ENCODE data around the gene ABHD12B.
A peak's percentile ranks its signal among the peaks of the same experiment; 100 is the strongest.

The ABHD12B gene, protein sequence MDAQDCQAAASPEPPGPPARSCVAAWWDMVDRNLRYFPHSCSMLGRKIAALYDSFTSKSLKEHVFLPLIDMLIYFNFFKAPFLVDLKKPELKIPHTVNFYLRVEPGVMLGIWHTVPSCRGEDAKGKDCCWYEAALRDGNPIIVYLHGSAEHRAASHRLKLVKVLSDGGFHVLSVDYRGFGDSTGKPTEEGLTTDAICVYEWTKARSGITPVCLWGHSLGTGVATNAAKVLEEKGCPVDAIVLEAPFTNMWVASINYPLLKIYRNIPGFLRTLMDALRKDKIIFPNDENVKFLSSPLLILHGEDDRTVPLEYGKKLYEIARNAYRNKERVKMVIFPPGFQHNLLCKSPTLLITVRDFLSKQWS

DNA sequence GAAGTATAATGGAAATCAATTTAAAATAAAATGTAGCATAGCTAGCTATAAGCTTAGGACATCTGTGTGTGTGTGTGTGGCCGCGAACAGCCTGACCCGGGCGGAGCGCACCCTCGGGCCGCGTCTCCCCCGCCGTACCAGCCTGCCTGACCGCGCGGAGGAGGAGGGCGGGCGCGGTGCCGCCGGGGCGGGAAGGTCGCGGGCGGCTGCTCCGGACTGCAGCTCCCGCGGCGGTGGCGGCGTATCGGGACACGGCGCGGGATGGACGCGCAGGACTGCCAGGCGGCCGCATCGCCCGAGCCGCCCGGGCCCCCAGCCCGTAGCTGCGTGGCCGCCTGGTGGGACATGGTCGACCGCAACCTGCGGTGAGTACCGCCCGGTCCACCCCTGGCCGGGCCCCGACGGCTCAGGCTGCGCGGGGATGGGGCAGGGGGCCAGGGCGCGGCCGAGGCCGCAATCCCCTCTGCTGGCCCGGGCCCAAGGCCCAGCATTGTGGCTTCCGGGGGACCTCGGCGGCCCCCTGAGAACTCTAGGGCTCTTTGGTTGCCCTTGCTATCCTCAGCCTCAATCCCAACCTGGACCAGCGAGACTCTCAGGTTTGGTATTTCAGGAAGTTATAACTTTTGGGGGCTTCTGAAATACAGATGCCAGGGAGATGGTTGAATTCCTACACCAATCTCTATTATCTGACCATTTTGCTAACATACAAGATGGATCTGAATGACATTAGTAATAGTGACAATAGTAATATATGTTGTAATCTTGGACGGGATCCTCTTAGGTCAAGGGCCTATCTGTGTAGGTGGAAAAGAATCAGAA is at the start of gene ABHD12B:
Gene ABHD12B, plus strand, starts transcription at position 140 of the 819 bp plus-strand sequence. Its CDS starts 122 bp downstream, at position 262.
- DNase-seq (ENCODE audit: low read depth in 2 of 2) = no peak

DNA sequence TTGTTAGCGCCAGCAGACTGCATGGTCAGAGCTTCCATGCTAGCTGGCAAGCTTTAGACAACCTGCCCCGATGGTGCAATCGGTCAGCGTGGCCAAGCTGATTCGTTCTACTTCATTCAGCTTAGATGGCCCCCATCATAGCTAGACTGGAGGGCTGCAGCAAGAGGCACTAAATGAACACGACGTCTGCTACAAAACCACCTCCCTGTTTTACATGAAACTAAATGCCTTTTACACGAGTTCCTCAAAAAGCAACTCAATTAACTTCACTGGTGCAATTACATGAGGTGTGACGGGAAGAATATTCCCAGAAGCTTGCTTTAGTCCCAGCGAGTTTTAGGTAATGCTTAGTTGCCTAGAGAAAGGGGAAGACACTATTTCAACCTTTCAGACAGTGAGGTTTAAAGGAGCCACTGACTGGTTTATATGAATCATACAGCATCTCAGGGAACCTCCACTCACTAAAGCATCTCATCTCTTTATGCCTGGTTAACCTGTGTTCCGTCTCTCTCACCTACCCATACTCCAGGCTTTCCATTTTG is 49.3 kb upstream of the ABHD12B start:
- no peak for DNase-seq (ENCODE audit: low read depth in 2 of 2)

DNA sequence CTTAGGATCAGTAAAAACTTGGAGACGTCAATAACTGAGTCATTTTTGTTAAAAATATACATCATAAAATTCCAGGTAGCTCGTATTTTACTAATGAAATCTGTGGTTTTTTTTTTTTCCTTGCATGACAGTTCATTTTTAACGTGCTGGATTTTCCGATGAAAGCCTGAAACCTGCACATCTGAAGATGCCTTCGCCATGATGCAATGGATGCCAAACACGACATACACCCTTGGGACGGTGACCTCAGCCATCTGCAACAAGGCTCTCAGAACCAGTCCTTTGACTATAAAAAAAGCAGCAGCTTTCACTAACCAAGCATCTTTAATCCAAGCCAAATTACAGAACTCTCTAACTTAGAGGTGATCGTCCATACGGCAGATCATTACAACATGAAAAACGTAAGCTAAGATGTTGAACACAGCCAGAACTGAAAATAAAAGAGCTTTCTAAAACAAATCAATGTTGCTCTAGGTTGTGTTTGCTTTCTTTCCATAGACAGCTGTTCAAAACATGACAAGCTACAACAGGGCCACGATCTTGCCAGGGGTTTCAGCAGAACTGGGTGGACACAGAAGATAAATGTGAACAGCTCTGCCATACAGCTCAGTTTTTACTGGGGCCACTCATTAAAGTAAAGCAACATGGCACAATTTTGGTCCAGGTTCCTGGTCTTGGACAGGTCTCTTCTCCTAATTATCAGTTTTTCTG is 48.6 kb upstream of the ABHD12B start:
- DNase-seq (ENCODE audit: low read depth in 2 of 2) = no peak

DNA sequence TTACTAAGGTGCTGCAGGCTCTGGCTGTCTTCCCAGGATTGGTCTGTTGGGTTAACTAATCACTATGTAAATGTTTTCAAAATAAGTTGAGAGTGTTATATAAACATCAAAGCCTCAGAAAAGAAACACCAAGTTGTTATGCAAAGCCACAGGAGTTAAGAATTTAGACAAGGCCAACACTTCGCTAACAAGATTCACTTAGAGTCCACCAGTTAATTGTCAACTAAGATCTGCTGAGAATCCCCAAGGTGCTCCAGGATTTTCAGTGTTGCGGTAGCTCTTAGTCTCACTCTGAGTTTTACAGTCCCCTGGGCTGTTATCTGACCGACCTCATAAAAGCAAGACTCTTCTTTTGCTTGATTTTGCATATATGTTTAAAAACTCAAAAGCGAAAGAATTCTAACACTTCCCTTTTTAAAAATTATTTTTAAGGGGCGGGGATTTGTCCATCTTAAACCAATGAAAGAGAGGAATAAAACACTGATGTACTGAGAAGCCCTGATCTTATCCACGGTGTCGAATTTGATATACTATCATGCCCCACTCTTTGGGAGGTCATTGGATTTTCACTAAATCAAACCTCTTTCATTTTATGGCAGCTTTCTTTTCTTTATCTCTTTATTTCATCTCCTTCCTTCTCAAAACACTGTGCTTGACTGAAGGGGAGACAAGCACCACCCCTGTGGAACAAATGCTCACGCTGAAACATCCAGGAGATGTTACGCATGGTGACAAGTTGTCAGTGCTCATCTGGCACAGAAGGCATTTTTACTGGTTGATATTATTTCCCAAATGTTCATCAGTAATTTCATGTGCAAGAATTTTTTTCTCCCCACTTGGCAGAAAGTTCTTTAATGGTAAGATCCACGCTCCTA is 47.9 kb upstream of the ABHD12B start:
- DNase-seq (ENCODE audit: low read depth in 2 of 2) = no peak

DNA sequence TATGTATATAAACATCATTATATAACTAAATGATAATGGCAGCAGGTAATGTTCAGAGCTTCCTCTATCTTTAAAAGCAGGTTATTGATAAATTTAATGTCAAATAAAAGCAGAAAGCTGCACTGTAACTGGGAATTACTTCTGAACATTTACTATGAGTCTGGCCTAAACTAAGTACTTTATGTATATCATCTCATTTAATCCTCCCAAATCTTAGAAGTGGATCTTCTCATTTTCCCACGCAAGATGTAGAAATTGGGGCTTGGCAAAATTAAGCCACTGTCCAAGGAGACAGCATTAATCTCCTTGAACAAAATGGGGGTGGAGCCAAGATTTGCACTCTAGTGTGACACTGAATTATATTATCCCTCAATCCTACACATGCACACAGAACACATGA is 46.5 kb upstream of the ABHD12B start:
- DNase-seq (ENCODE audit: low read depth in 2 of 2) = no peak

DNA sequence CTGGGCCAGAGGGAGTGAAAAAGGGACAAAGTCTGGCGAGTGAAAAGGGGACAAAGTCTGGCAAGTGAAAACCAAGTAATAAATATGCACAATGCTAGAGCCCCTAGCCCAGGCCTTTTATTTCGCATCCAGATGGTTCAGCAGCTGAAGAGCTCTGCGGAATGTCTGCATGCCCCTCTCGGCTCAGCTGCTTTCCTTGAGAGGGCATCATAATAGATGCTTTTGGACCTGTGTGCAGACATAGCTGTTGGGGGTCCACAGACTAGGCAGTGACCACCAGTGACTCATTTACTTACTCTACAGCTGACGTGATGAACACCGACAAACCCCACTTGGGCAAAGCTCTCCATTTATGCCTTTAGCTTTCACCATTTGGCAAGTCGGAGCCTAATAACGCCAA is 45.2 kb upstream of the ABHD12B start:
- DNase-seq (ENCODE audit: low read depth in 2 of 2) = no peak

DNA sequence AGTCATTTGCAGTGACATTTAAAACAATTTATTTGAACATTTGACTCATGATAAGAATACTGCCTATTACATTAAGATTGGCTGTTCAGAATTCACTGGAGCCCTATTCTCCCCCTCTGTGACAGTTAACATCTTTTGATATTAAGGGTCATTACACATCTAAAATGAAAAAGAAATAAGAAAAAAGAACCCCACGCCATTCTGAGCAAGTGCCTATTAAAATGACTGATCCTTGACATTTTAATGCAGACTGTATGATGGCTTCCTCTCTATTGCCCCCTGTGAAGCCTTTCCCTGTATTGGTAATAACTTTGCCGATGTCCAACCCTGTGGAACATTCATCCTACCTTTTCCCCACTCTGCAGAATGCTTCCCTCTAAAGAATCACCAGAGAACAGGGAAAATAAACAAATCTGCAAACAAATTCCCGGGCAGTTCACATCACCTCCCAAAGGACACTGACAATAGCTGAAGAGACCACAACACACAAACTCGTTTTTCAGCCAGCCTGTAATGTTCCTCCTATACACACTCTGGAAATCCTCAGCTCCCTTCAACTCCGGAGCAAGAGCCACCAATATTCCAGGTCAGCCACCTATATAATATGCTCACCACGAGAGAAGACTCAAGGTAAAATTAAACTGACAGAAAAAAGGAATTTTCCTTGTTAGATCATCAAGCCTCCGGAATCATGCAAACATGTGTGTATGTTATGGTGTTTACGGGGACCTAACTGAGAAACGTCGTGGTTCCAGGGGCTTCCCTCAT is 42.9 kb upstream of the ABHD12B start:
- DNase-seq (ENCODE audit: low read depth in 2 of 2) = no peak

DNA sequence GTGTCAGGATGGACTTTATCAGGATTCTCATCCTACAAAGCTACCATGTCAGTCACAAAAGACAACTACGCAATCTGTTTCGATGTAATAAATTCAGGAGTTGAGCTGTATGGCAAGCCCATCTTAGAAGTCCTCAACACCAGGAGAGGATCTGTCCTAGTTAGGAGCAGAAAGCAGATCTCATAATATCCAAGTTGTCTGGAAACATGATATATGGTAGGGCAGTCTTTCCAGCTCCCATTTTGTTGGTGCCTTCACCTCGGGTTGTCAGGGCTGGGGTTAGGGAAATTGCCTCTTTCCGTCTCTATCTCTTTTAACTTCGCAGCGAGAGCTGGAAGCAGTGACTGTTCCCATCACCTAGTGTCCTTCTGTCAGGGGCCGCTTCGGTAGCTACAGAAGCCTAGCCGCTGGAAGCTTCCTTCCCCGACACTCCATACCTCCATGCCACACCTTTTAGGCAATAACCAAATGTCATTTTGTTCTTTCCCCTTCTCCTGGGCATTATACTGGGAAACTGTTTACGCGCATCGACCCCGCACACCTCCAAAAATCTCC is 42.3 kb upstream of the ABHD12B start:
- DNase-seq (ENCODE audit: low read depth in 2 of 2) = no peak

DNA sequence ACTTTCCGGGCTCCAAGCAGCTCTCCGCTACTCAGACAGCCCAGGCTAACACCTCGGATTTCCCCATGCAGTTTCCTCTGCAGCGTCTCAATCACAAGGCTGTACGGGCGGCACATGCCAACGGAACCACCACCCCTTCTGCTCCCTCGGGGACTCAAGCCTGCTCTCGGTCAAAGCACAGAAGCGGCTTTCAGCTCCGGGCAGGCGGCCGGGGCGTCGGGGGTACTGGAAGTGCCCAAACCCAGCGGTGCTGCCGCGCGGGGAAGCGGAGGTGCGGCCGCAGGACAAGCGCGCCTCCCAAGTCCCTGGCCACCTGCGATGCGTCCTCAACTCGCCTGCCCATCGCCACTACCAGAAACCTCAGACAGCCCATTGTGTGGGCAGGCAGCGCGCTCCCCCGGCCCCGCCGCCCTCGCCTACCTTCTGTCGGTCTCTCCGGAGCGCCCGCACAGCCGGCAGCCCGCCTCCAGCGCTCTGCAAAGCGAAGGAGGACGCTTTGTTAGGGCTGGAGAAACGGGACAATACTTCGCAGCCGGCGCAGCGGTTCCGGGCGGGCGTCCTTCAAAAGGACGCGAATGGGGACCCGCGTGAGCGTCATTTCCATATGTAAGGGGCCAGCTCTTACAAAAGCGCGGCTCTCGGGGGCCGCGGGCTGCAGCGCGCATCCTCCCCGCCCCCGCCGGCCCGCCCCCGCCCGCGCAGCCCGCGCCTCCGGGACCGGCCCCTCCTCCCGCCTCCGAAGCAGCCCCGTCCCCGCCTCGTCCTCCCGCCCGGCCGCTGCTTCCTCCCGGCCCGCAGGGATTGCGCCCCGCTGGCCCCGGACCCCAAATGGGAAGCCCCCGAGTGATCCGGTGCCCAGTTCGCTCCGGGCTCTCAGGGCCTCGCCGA is 41.6 kb upstream of the ABHD12B start:
- peak in 1 of 2 donors; percentile 47 for DNase-seq (ENCODE audit: low read depth in 2 of 2)

DNA sequence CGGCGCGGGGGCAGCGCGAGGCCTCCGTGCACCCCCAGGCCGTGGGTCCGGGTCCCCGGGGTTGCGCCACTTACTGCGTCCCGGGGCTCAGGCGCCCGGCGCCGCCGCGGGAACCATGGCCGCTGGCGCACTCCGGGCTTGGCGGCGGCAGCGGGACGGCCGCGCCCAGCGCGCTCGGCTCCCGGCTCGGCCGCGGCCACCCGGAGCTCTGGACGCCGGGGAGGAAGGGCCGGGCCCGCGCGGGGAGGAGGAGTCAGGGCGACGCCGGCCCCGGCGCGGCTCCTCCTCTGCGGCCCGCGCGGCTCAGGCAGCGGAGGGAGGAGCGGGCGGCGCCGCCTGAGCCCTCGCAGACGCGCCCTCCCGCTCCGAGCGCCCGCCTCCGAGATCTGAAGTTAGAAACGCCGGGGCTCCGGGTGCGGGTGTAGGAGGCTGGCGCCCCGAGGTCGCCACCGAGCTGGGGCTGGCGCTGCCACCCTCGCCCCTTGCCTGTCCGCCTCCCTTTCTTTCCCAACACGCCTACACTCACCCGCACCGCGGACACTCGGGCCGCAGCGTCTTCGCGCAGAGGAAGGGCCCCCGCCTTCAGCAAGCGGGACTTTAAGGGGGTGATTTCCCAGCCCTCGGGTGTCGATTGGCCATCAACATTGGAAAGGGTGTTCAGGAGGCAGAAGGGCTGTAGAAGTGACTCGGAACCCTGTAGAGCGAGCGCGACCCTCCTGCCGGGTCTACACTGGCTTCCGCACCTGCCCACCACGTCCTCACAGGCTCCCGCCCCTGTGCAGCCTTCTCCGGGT is 40.7 kb upstream of the ABHD12B start, which contains the start of gene NIN:
Gene NIN, minus strand, starts transcription at position 231 of the 794 bp plus-strand sequence. CDS start 9,106 bp downstream, outside the sequence.
- DNase-seq (ENCODE audit: low read depth in 2 of 2) = peak in 1 of 2 donors; percentile 54

DNA sequence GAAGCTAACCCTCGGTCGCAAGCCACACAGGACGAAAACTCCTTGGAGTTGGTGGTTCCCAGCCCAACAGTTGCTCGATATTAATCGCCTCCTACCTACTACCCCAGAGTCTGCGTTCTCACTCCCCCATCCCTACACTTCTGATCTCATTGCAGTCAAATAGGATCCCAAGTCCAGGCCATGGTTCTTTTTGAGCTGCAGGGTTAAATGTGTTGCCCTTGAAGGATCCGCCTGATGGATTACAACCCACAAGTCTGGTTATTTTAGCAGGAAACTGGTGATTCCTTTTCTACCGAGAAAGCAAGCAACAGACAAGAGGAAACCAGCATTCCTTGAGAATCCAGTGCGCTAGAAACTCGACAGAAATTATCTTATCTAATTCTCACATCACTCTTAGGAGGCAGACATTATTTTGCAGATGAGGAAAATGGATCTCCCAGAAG is 40.1 kb upstream of the ABHD12B start:
- no peak for DNase-seq (ENCODE audit: low read depth in 2 of 2)

DNA sequence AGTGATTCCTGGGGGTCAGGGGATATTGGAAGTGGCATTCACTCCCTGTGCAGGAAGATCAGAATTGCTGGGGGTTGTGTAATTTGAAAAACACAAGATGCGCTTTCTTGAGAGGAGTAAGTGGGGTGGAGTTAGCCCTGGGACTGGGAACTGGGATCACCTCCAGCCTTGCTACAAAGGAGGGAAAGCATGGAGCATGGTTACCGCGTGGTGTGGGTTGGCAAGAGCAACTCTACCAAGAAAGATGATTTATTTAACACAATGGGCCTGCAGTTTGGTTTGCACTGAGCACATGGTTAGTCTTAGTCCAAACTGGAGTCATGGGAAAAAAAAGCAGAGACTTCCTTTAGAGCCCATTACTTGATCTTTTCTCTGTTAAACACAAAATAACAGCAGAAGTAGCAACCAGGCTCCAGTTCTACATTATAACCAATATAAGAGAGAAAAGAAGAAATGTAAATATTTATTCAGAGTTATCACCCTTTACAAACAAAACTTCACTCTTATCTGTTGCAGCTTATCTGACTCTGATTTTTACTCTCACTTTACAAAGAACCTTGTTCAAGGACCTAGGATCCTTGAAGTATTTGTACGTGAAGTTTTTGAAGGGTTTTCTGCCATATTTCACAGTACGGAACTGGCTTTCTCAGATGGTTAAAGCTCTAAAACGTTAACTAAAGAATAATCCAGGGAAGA is 38.8 kb upstream of the ABHD12B start:
- no peak for DNase-seq (ENCODE audit: low read depth in 2 of 2)

DNA sequence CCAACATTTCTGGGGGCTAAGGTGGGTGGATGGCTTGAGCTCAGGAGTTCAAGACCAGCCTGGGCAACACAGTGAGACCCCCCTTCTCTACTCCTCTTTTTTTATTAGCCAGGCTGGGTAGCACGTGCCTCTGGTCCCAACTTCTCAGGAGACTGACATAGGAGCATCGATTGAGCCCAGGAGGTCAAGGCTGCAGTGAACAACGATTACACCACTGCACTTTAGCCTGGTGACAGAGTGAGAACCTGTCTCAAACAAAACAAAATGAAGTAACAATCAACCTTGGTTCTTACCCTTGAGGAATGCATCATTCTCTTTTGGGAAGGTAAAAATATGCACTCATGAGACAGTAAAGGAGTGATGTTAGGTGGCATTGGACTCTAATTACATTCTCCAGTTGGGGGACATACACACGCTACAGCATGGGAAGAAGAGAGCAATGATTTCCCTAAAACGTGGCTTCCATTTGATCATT is 37.0 kb upstream of the ABHD12B start:
- DNase-seq (ENCODE audit: low read depth in 2 of 2) = no peak

DNA sequence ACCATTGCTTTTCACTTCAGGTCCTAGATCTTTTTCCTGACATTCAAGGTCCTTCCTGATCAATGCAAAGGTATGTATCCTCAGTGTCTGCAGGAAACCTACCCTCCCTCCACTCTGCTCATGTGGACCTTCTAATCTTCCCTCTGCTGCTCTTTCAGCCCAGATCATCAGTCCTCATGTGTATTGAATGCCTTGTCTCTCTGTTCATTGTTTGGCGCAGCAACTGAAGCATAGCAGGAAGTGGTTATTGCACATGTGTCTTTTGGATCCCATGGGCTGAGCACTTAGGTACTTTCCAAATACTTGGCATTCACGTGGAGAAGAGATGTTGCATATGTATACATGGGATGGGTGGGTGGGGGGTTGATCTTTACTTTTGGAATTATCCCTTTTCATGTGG is 36.6 kb upstream of the ABHD12B start:
- no peak for DNase-seq (ENCODE audit: low read depth in 2 of 2)

DNA sequence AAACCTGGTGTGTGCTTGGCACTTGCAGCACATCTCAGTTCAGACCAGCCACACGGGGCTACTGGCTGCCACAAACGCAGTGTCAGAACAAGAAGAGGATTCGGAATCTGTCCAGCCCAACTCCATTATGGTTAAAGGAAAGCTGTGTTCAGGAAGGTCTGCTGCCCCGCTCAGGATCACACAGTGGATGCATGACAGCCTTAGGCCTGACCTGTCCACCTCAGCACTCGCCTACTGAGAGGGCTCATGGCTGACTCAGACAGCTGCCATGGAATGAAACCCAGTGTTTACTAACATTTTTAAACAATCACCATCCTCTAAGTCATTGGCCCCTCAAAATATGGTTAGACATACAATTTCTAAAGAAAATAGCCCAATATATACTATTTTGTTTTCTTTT is 35.3 kb upstream of the ABHD12B start:
- DNase-seq (ENCODE audit: low read depth in 2 of 2) = no peak

DNA sequence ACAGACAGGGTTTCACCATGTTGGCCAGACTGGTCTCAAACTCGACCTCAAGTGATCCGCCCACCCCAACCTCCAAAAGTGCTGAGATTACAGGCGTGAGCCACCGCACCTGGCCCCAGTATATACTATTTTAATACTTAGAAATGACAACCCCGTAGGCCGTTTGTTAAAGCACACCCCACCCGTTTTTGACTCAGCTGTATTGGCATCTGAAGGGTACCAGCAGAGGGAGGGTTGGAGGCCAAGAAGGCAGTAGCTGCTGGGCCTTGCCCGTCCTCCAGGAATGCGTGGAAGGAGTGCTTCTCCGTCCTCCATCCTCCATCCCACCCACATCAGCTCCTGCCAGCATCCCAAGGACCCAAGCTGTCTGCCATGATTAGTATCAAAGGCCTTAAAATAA is 34.6 kb upstream of the ABHD12B start:
- DNase-seq (ENCODE audit: low read depth in 2 of 2) = no peak

DNA sequence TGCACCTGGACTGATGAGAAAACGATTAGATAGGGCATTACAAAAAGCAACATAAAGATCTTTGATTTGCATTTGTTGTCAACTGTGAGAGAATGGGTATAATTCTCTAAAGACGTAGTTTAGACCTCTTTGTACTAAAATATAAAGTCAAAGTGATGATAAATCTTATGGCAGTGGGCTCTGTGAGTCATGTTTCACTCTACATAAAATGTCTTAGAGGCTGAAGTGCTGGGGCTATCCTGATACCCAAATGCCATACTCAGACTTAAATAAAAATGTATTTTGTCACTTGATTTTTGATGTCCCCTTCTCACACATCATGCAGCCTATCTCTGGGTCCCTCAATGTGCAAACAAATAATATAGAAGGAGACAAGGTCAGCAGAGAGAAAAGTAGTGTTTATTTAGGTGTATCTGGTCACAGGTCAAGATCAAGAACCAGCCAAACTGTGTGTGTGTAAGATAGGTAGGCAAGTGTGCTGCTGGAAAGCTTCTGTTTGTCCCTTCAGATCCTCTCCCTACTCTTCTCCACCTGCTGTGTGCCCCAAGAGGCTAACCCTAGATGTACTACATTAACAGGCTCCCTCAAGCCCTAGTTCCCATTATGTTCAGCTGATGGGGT is 33.9 kb upstream of the ABHD12B start:
- no peak for DNase-seq (ENCODE audit: low read depth in 2 of 2)

All from stimulated activated CD4-positive, alpha-beta T cell treated with anti-CD3 and anti-CD28 coated beads, Interleukin-1b, Interleukin-23, amount 100 ng/mL, for 1 hour (primary cell).